ENCODE measurements around the gene WASL. TPM values are rescaled to one million over a fixed set of nuclear protein-coding genes. Genes with fewer than 3 reads are reported as not detected.
A peak's percentile ranks its signal among the peaks of the same experiment; 100 is the strongest.

Gene WASL
- total RNA-seq, 4 donors from 2014 or later, result 16.9 to 56.9 (median 49.5) TPM

GRCh38 chr7:123687727-123688126 is 61.1 kb downstream of the WASL start:
- TF ChIP-seq POLR2A (IDR thresholded peaks at IDR 0.05) (no peak), CTCF (IDR thresholded peaks at IDR 0.05) (no peak)
- Histone ChIP-seq H3K27me3 (no peaks in the 10 kb centered on the region), H3K36me3 (no peaks in the 10 kb centered on the region), H3K4me1 (no peaks in the 10 kb centered on the region), H3K9me3 (no peaks in the 10 kb centered on the region), H3K27ac (no peak overlapping the region), H3K4me3 (no peak overlapping the region)
- intact Hi-C loops (cut with DNase I; ENCODE audit: low total_unique reads), result no loop called here
- DNase-seq, result no peak

DNA sequence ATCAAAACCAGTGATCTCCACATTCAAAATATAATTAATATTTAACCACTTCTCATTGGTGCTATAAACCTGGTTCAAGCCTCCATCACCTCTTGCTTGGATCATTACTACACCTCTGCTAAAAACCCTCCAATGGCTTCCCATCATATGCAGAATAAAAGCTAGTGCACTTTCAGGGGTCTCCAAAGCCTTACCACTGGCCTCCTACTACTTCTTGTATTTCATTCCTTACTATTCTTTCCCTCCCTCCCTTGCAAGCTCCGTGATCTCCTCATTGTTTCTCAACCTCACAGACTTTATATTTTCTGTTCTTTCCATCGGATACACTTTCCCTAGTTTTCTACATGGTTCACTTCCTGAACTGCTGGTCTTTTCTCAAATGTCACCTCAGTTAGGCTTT is 61.6 kb downstream of the WASL start:
- TF ChIP-seq CTCF (IDR thresholded peaks at IDR 0.05), result no peak
- no peak for TF ChIP-seq POLR2A (IDR thresholded peaks at IDR 0.05)
- Histone ChIP-seq H3K27ac (no peak overlapping the region), H3K4me3 (no peak overlapping the region), H3K9me3 (no peaks in the 10 kb centered on the region), H3K27me3 (no peaks in the 10 kb centered on the region), H3K36me3 (no peaks in the 10 kb centered on the region), H3K4me1 (no peaks in the 10 kb centered on the region)
- no peak for DNase-seq
- intact Hi-C loops (cut with DNase I; ENCODE audit: low total_unique reads), result no loop called here

DNA sequence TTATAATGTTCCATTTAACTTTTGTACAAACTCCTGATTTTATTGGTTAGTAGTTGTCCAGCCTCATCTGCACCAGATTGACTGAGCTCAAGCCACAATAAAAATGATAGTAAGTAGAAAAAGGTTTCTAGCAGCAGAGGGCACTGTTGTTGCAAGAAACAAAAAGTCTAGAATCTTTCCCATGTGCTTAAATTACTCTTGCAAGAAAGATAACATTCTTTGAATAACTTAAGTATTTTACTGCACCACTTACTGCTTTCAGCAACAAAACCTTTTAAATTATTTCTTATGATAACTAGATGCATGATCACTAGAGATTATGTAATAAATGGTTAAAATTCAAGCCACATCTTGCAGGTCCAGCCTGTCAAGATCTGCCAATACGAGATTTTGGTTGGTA is 66.1 kb downstream of the WASL start:
- no peaks in the 10 kb centered on the region for H3K27me3 ChIP-seq
- intact Hi-C loops (cut with DNase I; ENCODE audit: low total_unique reads), result no loop called here
- H3K4me1 ChIP-seq, result no peaks in the 10 kb centered on the region
- no peak overlapping the region for H3K4me3 ChIP-seq
- H3K27ac ChIP-seq, result no peak overlapping the region
- TF ChIP-seq POLR2A (IDR thresholded peaks at IDR 0.05) (no peak), CTCF (IDR thresholded peaks at IDR 0.05) (peak; percentile 40 to 57 (median 48))
- no peaks in the 10 kb centered on the region for H3K9me3 ChIP-seq
- no peaks in the 10 kb centered on the region for H3K36me3 ChIP-seq
- DNase-seq, result no peak

DNA sequence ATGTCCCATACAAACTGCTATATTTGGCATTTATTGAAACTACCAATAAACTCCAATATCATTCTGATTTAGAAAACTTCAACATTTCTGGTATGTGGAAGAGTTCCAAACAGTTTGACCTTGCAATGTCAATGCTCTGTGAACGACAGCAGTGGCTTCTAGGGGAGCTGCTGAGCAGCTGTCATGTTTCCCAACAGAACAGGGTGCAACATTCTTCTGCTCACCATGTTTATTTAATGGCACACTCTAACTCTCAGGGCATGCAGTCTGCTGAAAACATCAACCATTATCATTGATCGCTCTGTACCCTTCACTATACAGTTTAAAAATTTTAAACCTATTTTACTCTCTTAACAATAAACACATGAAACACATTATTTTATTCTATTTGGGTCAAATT is 67.2 kb downstream of the WASL start:
- no peaks in the 10 kb centered on the region for H3K4me1 ChIP-seq

DNA sequence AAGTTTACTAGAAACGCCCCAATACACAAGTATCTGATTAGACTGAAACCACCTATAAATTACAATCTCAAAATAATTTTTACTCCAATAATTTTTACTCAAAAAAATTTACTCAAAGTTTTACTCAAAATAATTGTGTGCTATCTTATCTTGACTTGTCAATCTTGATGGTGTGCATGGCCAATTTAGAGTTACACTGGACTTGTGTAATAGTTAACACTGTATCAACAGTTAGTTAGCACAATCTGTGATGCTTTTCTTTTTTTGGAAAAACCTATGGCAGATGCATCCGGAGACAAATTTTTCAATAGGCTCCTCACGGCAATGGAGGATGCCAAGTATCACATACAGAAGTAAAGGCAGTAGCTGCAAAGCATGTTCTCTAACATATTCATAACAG is 68.2 kb downstream of the WASL start:
- no peaks in the 10 kb centered on the region for H3K9me3 ChIP-seq
- H3K27me3 ChIP-seq, result no peaks in the 10 kb centered on the region
- no peaks in the 10 kb centered on the region for H3K36me3 ChIP-seq
- no peaks in the 10 kb centered on the region for H3K4me1 ChIP-seq
- H3K27ac ChIP-seq, result no peak overlapping the region
- DNase-seq, result no peak
- no peak for TF ChIP-seq POLR2A (IDR thresholded peaks at IDR 0.05)
- no peak for TF ChIP-seq CTCF (IDR thresholded peaks at IDR 0.05)
- intact Hi-C loops (cut with DNase I; ENCODE audit: low total_unique reads), result no loop called here
- H3K4me3 ChIP-seq, result no peak overlapping the region

More for the DNA sequence above, 67.2 kb downstream of the WASL start:
- no peak overlapping the region for H3K27ac ChIP-seq
- no peaks in the 10 kb centered on the region for H3K27me3 ChIP-seq
- no peaks in the 10 kb centered on the region for H3K36me3 ChIP-seq
- H3K4me3 ChIP-seq, result no peak overlapping the region
- DNase-seq, result no peak
- no peaks in the 10 kb centered on the region for H3K9me3 ChIP-seq
- TF ChIP-seq POLR2A (IDR thresholded peaks at IDR 0.05) (no peak), CTCF (IDR thresholded peaks at IDR 0.05) (no peak)
- intact Hi-C loops (cut with DNase I; ENCODE audit: low total_unique reads), result no loop called here

Data from uterus (tissue), 4 donors.